ENCODE measurements around the gene DCXR.

Gene DCXR

DNA sequence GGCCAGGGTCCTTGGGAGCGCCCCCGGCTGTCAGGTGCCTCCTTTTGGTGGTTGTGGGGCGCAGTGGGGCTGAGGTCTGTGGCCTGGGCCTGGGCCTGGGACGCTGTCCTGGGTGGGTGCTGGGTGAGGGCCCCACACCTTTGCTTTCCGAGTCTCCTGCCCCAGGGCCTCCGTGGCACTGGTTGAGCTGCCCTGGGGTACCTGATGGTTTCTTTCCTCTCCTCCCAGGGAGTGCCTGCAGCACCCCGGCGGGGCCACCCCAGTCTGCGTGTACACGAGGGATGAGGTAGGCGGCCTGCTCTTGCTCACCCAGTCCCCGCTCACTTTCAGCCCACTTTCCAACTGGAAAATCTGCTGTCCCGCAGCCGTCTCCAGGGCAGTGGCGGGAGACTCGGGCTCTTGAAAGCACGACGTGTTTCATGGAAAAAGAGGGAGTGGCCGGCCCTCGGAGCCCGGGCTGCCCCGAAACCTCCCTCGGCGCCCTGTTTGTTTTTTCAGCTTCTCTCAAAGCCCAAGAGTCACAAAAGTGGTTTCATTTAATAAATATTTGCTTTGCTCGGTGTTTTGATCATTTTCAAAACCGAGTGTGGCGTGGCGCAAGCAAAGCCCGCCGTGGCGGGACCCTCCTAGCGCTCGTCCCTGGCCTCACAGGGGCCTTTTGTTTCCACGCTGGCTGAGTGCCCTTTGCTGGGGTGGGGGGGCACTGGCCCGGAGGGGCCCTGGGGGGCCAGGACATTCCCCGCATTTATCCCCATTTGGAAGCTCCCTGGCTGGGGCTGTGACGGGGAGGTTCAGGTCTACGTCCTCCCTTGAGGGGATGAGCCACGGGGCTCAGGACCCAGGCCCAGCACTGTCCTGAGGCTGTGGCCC is 42.7 kb downstream of the DCXR start:
- no peak for DNase-seq

DNA sequence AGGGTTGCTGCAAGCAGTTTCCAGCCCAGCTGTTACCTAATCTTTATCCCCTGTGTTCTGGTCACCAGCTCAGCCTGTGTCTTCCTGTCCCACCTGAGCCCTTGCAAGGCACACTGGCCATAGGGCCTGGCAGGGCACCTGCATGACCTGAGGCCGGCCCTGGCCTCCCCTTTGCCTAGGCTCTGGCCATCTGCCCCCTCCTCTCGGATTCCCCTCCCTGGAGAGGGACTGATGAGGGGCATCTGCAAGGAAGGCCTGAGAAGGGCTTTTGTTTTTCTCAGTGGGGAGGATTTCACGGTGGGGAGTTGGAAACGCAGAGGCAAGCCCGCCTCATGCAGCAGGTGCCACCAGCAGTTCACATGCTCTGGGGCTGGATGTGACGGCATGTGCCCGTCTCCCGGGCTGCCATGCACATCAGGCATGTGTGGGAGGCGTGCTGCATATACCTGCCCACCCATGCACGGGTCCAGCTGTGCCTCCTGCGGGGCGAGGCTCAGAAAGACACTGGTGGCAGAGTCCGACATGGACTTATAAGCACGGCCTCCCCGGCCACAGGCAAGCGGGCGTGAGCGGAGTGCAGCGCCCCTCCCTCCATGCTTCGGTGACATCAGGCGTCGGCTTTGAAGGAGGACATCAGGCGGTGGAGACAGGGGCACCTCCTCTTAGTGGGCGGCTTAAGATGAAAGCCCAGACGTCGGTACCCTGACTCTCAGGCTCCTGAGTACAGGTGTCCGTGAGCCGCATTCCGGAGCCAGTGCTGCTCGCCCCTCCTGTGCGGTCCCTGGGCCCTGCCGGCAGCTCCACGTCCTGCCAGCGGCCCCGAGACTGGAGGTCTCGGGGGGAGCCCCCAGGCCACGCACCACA is 43.5 kb downstream of the DCXR start:
- no peak for DNase-seq

DNA sequence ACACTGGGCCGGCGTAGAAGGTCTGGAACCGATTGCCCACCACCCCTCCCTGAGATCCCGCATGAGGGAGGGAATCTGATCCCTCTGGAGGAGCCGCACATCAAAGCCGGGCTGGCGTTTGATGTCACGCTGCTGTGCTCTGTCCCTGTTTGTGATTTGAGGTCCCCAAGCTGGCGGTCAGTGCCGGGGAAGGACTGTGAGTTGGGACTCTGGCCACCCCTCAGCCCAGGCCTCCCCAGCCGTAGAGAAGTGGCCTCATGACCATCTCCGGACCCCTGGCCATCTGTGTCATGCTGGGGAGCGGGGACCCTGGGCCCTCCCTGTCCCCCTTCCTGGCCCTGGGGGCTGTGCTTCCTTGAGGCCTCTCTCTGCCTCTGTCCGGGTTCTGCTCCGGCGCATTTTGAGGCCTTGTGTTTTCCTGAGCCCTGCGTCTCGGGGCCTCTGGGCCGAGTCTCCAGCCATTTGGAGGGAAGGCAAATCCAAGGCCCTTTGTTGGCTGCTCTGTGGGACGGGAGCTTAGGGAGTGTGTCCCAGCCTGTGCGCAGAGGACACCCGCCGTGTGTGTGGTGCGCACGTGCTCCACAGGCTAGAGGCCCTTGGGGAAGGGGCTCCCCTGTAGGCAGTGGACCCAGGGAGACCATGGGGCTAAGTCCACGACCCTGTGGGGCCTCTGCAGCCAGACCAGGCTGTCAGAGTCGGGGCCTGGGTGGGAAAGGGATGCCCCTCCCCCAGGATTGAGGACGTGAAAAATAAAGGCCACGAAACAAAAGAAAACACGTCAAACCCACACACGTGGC is 45.0 kb downstream of the DCXR start:
- DNase-seq, result no peak

DNA sequence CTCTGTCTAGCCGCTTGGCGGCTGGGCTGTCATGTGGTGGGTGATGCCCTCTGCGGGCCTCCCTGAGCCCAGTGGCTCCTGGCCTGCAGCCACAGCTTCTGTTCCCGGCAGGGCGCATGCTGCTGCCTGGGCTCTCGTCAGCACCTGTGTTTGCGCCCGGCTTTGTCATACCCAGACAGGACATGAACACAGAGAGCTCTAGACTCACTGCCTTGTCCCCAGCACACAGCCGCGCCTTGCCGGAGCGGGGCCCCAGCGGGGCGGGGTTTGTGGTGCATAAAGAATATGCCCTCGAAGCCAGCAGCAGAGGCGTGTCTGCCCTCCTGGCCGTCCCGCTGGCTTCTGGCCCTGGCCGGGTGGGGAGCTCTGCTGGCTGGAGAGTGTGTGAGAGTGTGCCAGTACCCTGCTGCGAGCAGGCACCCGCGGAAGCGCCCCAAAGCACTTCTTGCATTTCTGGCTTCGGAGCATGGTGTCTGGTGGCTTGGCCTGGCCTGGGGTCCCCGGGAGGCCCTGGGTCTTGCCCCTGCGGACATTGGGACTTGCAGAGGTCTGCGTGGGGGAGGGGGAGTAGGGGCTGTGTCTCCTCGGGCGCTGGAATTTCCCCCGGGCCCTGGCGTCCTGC is 45.7 kb downstream of the DCXR start:
- DNase-seq, result peak; percentile 90

DNA sequence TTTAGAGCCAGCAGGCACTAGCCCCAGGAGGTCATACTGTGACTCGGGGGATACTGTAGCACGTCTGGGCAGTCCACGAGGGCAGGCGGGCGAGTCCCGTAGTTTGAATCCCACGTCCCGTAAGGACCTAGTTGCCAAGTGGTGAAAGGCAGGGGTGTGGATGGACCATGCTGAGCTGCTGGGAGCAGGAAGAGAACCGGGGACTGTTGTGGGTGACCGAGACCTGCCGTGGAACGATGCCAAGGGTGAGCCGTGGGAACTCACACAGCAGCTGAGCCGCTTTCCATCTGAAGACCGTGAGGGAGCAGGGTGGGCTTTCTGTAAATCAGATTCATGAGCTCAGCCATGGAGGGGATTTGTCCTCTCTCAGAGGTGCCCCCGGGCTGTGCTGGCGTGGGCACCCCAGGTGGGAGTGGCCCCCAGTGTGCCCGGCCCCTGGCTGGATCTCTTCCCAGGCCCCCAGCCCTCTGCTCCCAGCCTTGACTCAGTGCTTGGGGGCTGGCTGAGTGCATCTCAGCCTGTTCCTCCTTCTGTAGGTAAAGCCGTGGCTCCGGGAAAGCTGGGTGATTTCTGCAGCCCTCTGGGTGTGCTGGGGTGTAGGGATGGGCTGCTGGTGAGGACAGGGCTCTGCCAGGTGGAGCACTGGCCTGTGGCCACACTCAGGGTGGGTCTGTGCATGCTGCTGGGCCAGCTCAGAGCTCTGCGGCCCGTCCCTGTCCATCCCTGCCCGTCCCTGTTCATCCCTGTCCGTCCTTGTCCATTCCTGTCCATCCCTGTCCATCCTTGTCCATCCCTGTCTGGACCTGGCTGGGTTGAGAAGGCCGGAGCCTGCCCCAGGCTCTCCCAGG is 46.4 kb downstream of the DCXR start:
- DNase-seq, result no peak

DNA sequence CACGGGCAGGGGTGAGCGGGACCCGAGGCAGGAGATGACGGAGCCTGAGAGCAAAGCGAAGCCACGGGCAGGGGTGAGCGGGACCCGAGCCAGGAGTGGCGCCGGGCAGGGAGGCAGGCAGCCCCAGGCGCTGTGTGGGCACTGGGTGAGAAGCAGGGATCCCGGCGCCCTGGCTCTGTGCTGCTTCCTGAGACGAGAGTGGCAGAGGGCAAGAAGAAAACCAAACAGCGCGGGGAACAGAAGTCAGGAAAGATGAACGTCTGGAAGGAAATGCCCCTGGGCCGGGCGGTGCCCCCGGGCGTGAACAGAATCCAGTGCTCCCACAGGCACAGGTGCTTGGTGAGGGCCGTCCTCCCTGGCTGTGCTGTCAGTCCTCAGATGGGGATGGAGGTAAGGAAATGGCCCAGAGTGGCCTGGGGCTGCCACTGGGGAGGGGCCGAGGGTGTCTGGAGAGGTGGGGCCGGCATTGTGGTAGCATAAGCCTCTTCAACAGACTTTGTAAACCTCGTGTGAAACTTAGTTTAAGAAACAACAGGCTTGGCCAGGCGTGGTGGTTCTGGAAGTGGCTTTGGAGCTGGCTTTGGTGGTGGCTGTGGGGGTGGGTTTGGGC is 50.2 kb downstream of the DCXR start:
- no peak for DNase-seq

DNA sequence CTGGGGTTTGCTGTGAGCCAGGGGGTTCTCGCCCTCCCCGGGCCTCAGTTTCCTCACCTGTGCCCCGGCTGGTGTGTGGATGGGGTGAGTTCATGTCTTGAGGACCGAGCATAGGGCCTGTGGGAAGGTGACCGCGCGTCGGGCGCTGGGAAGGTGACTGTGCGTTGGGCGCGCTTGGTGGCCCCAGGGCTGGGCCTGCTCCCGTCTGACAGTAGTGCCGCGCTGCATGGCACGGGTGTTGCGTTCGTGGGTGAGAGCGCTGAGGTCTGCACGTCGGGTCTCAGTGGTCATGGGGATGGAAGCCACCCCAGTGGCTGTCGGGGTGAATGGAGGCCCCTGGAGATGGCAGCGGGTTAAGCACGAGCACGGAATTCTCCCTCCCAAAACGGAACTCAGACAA is 50.9 kb downstream of the DCXR start:
- DNase-seq, result no peak

Data from islet precursor cell (in vitro differentiated cells).